GM23338 (cell line): ENCODE measurements around the gene PSD. TPM values are rescaled to one million over a fixed set of nuclear protein-coding genes. Genes with fewer than 3 reads are reported as not detected.

Source experiments
- ATAC-seq: fragments of 200-7000 bp; cut with Tn5 transposase; 3 replicates; pipeline ENCODE4 v1.9.1; 2020
- DNase-seq: peaks from one replicate; pipeline ENCODE4 v3.0.0-alpha.2; 2015; ENCODE audit warnings: low spot score
- H2AFZ ChIP-seq: fragments of 200-600 bp; sonication (generic); 2 replicates; pipeline ENCODE4 v1.8.0; 2016; ENCODE audit warnings: antibody characterized with exemption, mild to moderate bottlenecking, moderate library complexity
- H3F3A ChIP-seq: fragments of 200-600 bp; sonication (generic); replicated peaks from 2 replicates; pipeline ENCODE4 v1.8.0; 2017; ENCODE audit warnings: antibody characterized with exemption, mixed run types, low read depth
- H3K27ac ChIP-seq: fragments of 200-600 bp; sonication (generic); 2 replicates; pipeline ENCODE4 v1.6.1; 2016; ENCODE audit warnings: low read depth
- H3K27me3 ChIP-seq: fragments of 200-600 bp; sonication (generic); 2 replicates; pipeline ENCODE4 v1.8.0; 2016; ENCODE audit warnings: mild to moderate bottlenecking, mixed run types, moderate library complexity; ENCODE audit not compliant: insufficient read depth
- H3K36me3 ChIP-seq: fragments of 200-600 bp; sonication (generic); 2 replicates; pipeline ENCODE4 v1.8.0; 2016; ENCODE audit warnings: mild to moderate bottlenecking; ENCODE audit not compliant: insufficient read depth
- H3K4me1 ChIP-seq: fragments of 200-600 bp; sonication (generic); 2 replicates; pipeline ENCODE4 v1.8.0; 2016; ENCODE audit warnings: mild to moderate bottlenecking, moderate library complexity; ENCODE audit not compliant: insufficient read depth
- H3K4me2 ChIP-seq: fragments of 200-600 bp; sonication (generic); 2 replicates; pipeline ENCODE4 v1.7.1; 2017; ENCODE audit warnings: mixed run types
- H3K4me3 ChIP-seq: fragments of 200-600 bp; sonication (generic); 2 replicates; pipeline ENCODE4 v1.6.1; 2016; ENCODE audit warnings: mixed run types
- H3K79me2 ChIP-seq: fragments of 200-600 bp; sonication (generic); replicated peaks from 2 replicates; pipeline ENCODE4 v1.8.0; 2017; ENCODE audit warnings: mild to moderate bottlenecking; ENCODE audit not compliant: insufficient read depth
- H3K9me2 ChIP-seq: fragments of 200-600 bp; sonication (generic); 2 replicates; pipeline ENCODE4 v1.8.0; 2017; ENCODE audit not compliant: insufficient read depth
- H4K20me1 ChIP-seq: fragments of 200-600 bp; sonication (generic); replicated peaks from 2 replicates; pipeline ENCODE4 v1.8.0; 2017; ENCODE audit warnings: mild to moderate bottlenecking; ENCODE audit not compliant: insufficient read depth
- H3K27ac Mint-ChIP-seq: 2 replicates; pipeline ENCODE4 v1.8.0; 2020; ENCODE audit warnings: inconsistent platforms, mild to moderate bottlenecking, moderate library complexity, mixed read lengths
- H3K27me3 Mint-ChIP-seq: 3 replicates; pipeline ENCODE4 v1.8.0; 2022; ENCODE audit warnings: low read depth, mild to moderate bottlenecking, moderate library complexity, mixed read lengths, inconsistent platforms; ENCODE audit not compliant: insufficient read depth, poor library complexity
- H3K36me3 Mint-ChIP-seq: 3 replicates; pipeline ENCODE4 v1.8.0; 2021; ENCODE audit warnings: low read depth, mild to moderate bottlenecking, inconsistent platforms, moderate library complexity, mixed read lengths
- H3K4me1 Mint-ChIP-seq: 3 replicates; pipeline ENCODE4 v1.8.0; 2020; ENCODE audit warnings: mild to moderate bottlenecking, inconsistent platforms, mixed read lengths
- H3K4me3 Mint-ChIP-seq: 3 replicates; pipeline ENCODE4 v1.8.0; 2021; ENCODE audit warnings: moderate library complexity, mild to moderate bottlenecking, inconsistent platforms, mixed read lengths
- H3K9me3 Mint-ChIP-seq: 3 replicates; pipeline ENCODE4 v1.8.0; 2020; ENCODE audit warnings: moderate library complexity, mild to moderate bottlenecking, inconsistent platforms, mixed read lengths
- CREB1 ChIP-seq: fragments of 250-450 bp; sonication (Bioruptor Pico); IDR thresholded peaks from 2 replicates; pipeline ENCODE4 v1.5.0; 2020; ENCODE audit warnings: low read depth, mild to moderate bottlenecking, moderate library complexity
- ETS1 ChIP-seq: IDR thresholded peaks from 2 replicates; pipeline ENCODE4 v1.6.1; 2016; ENCODE audit warnings: antibody characterized with exemption
- EZH2 ChIP-seq: fragments of 200-600 bp; sonication (generic); IDR thresholded peaks from one replicate; pipeline ENCODE4 v1.8.0; 2017; ENCODE audit warnings: antibody characterized with exemption, mild to moderate bottlenecking, low read depth; ENCODE audit not compliant: unreplicated experiment
- JUNB ChIP-seq: IDR thresholded peaks from one replicate; pipeline ENCODE4 v1.6.1; 2016; ENCODE audit warnings: antibody characterized with exemption; ENCODE audit not compliant: unreplicated experiment
- POLR2AphosphoS5 ChIP-seq: IDR thresholded peaks from 2 replicates; pipeline ENCODE4 v1.6.1; 2016; ENCODE audit warnings: antibody characterized with exemption, low read depth
- STAT1 ChIP-seq: IDR thresholded peaks from one replicate; pipeline ENCODE4 v1.6.1; 2016; ENCODE audit warnings: antibody characterized with exemption; ENCODE audit not compliant: unreplicated experiment
- ZNF462 ChIP-seq: fragments of 250-450 bp; sonication (Bioruptor Pico); IDR thresholded peaks from 2 replicates; pipeline ENCODE4 v1.5.0; 2020; ENCODE audit warnings: mild to moderate bottlenecking, moderate library complexity
- polyA plus RNA-seq: library from polyadenylated mRNA; unstranded; fragments of >200 nt; fragmentation: Nextera tagmentation; extraction: Ambion mirVana; gene quantifications from 2 replicates; pipeline ENCODE4 v1.2.1, GENCODE V29; 2016
- total RNA-seq: library from RNA; depleted of rRNA; stranded (reverse); fragments of >200 nt; shearing (Covaris generic); gene quantifications from 2 replicates; pipeline ENCODE4 v1.2.3, GENCODE V29; 2014

PSD gene
- total and polyA plus RNA-seq, 2 experiments from 2014 or later: 1.9 to 6.8 TPM

GRCh38 chr10:102437515-102437914 lies 18.9 kb upstream of the PSD start:
- Mint-ChIP-seq H3K36me3 (no peaks in the 10 kb centered on the region; the same call in 2 of the 3 replicates), H3K27ac (no peak overlapping the region), H3K4me1 (peaks cover 21% of the 10 kb centered on the region), H3K4me3 (no peak overlapping the region), H3K9me3 (no peaks in the 10 kb centered on the region), H3K27me3 (peaks cover 47% of the 10 kb centered on the region)
- no peaks in the 10 kb centered on the region; the same call in 1 of the 2 replicates for H4K20me1 ChIP-seq
- no peak for ATAC-seq
- no peaks in the 10 kb centered on the region for H3K79me2 ChIP-seq
- no peak overlapping the region for H3K4me3 ChIP-seq
- H3K4me1 ChIP-seq: peaks cover 16% of the 10 kb centered on the region; the same call in 1 of the 2 replicates
- TF ChIP-seq EZH2 (no peak), POLR2AphosphoS5 (no peak), CREB1 (no peak), ZNF462 (CRISPR knock-in tag) (no peak), JUNB (no peak), STAT1 (no peak), ETS1 (no peak)
- no peak overlapping the region for H3K27ac ChIP-seq
- peaks cover 56% of the 10 kb centered on the region for H3K27me3 ChIP-seq
- H3K9me2 ChIP-seq: no peaks in the 10 kb centered on the region
- no peak for DNase-seq
- no peak overlapping the region for H2AFZ ChIP-seq
- no peak overlapping the region for H3K4me2 ChIP-seq
- no peaks in the 10 kb centered on the region for H3F3A ChIP-seq
- H3K36me3 ChIP-seq: no peaks in the 10 kb centered on the region
